GM18870 (cell line): ENCODE results near the gene QSOX2.
"Not testable (repeated sequence)": the region's sequence is repeated elsewhere in the genome, so short reads cannot be mapped to it uniquely, and the experiment has no call there.

ENCODE experiments used
- ATAC-seq: cut with Tn5 transposase; IDR thresholded peaks from one replicate; pipeline ENCODE4 v1.9.1; 2021; ENCODE audit warnings: moderate library complexity; ENCODE audit not compliant: unreplicated experiment

Gene QSOX2

DNA sequence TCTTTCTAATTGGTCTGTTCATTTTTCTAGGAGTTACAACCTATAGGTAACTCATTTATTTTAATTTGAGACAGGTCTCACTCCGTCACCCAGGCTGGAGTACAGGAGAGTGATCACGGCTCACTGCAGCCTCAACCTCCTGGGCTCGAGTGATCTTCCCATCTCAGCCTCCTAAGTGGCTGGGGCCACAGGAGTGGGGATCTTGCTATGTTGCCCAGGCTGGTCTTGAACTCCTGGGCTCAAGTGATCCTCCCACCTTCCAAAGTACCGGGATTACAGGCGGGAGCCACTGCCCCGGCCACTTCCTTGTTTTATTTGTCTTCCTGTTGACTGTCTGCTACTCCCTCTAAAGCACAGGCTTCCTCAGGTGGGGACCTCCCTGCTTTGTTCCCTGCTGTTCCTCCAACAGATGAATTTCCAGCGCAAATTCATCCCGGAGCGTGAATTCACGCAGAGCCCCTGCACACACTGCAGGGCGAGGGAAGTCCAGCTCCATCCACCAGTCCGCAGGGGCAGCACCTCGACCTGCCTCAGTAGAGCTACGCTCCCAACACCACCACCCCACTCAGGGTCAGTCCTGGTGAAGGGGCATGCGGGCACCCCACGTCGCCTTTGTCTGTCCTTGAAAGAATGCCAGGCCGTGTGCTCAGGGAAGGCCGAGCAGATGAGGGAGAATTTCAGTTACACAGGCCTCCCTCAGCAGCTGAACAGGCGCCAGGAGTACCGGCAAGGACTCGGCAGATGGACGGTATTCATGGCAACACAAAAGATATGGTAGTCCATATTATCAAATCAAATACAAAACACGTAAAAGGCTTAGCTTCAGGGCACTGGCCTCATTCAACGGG is 6.3 kb downstream of the QSOX2 start:
- no peak for ATAC-seq

DNA sequence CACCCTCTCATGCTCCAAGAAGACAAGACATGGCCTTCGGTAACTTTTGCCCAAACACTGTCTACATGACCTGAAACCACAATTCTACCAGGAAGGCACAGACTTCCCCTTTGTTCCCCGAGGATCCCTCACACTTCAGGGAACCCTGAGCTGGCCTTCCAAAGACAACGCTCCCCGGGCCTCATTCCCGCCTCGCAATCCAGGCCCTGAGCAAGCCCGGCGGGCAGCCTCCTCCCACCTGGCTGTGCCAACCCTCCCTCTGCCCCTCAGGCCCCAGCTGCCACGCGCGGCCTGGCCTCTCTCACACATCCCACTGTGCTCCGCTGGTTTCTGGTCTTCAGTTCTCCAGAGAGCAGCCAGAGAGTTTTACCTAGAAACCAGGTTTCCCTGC is 7.3 kb downstream of the QSOX2 start:
- no peak for ATAC-seq

DNA sequence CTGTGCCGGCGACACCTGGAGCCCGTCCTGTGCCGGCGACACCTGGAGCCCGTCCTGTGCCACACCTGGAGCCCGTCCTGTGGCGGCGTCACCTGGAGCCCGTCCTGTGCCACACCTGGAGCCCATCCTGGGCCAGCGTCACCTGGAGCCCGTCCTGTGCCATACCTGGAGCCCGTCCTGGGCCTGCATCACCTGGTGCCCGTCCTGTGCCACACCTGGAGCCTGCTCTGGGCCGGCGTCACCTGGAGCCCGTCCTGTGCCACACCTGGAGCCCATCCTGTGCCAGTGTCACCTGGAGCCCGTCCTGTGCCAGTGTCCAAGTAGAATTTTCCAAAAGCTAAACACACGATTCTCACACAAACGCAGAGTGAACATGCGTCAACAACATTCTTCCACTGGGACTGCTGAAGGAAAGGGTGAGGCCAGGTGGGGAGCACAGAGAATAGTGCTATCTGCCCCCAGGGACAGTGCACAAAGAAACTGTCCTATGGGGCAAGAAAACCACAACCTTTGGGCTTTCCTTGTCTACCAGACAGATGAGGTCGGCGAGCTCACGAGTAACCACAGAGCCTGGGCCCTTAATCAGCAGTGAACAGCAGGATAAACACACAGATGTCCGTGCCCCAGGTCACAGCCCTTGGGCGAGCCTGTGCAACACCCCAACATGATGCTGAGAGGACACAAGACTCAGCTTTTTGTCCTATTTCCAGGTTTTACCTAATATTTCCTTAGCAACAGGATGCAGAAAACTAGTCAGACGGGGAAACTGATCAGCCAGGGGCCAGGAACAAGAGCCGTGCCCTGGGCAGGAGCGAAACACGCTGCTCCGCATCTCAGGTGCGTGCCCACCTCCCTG is 7.9 kb downstream of the QSOX2 start:
- ATAC-seq: no peak

DNA sequence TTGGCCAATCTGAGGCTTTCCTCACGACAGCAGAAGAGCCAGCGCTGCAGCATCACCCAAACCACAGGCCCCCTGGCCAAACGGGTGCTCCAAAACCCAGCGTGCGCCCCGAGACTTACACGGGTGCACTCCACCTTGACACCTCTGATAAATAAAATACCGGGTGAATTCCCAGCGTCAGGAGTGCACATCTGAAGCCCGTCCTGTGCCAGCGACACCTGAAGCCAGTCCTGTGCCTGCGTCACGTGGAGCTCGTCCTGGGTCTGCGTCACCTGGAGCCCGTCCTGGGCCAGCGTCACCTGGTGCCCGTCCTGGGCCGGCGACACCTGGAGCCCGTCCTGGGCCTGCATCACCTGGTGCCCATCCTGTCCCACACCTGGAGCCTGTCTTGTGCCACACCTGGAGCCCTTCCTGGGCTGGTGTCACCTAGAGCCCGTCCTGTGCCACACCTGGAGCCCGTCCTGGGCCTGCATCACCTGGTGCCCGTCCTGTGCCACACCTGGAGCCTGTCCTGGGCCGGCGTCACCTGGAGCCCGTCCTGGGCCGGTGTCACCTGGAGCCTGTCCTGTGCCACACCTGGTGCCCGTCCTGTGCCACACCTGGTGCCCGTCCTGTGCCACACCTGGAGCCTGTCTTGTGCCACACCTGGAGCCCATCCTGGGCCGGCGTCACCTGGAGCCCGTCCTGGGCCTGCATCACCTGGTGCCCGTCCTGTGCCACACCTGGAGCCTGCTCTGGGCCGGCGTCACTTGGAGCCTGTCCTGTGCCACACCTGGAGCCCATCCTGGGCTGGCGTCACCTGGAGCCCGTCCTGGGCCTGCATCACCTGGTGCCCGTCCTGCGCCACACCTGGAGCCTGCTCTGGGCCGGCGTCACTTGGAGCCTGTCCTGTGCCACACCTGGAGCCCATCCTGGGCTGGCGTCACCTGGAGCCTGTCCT is 8.9 kb downstream of the QSOX2 start:
- not testable (repeated sequence) for ATAC-seq

DNA sequence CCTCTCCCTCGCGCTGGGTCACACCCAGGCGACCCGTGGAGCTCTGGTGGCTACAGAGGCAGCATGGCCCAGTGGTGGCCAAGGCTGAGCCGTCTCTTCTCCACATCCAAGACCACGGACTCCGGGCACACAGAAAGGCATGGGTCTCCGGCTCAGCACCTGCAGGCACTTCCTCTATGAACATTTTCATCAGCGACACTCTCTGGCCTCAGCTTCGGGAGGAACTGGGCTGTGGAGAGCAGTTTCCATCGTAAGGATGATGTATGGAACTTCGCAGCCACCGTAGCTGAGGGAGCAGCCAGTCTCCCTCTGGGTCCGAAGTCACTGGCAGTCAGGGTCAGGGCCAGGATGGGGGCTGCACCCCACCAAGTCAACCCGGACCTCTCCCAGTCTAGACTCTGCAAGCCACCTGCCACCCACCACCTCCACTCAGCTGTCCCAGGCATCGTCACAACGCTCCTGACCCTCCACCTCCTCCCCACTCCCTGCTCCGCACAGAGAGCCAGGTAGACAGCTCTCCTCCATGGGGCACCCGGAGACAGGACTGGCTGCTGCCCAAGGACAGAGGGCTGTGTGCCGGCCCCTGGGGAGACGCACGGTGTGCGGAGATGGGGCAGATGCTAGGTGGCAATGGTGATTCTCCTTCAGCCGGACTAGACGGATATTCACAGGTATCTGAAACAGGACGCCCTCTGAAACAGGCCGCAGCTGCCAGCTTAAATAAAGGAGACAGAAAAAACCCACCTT is 9.7 kb downstream of the QSOX2 start:
- no peak for ATAC-seq

DNA sequence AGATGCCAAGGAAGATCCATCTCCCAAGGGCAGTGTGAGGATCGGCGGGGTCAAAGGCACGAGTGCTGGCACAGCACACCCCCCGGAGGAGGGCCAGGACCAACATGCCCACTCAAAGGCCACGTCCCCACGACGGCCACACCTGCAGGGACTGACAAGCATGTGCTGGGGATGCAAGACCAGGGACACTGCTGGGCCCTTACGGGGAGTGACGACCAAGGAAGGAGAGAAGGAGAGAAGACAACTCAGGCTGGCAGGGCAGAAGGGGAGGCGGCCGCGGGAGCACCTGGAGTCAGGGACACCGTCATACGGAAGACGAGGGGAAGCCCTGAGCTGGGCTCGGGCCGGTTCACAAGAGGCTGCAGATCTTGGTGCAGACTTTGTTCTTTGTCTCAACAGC is 10.4 kb downstream of the QSOX2 start:
- ATAC-seq: no peak

DNA sequence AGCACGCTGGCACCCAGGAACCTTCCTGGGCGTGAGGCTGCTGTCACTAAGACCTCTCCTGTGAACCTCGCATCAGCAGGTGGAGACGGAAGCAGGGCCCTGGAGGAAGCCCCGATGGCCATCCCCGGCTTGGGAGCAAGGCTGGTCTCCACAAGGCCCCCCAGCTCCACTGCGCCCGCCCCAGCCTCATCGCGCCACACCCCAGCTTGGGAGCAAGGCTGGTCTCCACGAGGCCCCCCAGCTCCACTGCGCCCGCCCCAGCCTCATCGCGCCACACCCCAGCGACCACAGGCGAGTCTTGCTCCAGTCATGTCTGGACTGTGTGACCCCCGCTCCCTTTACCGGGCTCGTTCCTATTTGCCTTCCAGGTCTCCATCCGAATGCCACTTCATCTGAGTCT is 11.0 kb downstream of the QSOX2 start:
- ATAC-seq: no peak

DNA sequence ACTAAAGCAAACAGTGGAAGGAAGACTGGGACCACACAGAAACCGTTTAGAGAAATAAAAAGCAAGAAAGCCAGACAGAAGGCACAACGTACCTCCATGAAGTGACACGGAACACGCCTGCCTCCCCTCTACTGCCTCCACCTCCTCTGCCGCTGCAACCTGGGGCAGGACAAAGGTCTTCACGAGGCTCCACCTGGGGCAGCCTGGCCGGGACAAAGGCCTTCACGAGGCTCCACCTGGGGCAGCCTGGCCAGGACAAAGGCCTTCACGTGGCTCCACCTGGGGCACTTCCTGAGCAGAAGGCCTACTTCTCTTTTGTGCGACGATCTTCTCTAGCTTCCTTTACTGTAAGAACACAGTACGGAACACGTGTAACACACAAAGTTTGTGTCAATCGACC is 11.7 kb downstream of the QSOX2 start:
- ATAC-seq: no peak

DNA sequence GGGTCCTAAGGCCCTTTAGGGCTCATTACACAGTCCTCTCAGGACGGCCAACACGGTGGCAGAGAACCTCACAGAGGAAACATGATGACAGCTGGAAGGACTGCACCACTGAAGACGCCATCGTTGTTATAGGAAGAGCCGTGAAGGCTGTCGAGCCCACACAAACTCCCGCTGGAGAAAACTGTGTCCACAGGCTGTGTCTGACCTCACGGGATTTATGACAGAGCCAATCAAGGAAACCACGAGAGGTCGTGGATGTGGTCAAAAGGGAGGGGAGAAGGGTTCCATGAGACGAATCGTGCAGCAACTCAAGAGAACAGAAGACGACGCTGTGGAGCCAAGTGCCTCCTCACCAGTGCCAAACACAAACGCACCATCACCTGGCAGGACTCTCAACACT is 12.2 kb downstream of the QSOX2 start:
- no peak for ATAC-seq

DNA sequence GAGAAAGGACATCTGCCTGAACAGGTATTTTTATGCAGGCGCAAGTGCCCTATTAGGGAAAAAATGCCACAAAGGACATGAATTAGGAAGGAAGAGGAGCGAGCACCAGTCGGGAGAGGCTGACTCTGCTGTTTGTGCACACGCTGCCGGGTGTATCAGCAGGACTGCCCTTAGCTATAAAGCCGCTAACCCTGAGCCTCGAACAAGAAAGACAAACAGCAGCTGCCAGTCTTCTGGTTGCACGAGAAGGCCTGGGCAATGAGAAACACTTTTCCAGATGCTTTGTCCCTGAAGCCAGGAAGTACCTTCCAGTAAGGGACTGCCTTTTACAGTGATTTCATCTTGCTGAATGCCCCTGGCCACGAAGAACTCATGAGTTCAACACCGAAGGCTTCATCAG is 12.6 kb downstream of the QSOX2 start:
- ATAC-seq: no peak

DNA sequence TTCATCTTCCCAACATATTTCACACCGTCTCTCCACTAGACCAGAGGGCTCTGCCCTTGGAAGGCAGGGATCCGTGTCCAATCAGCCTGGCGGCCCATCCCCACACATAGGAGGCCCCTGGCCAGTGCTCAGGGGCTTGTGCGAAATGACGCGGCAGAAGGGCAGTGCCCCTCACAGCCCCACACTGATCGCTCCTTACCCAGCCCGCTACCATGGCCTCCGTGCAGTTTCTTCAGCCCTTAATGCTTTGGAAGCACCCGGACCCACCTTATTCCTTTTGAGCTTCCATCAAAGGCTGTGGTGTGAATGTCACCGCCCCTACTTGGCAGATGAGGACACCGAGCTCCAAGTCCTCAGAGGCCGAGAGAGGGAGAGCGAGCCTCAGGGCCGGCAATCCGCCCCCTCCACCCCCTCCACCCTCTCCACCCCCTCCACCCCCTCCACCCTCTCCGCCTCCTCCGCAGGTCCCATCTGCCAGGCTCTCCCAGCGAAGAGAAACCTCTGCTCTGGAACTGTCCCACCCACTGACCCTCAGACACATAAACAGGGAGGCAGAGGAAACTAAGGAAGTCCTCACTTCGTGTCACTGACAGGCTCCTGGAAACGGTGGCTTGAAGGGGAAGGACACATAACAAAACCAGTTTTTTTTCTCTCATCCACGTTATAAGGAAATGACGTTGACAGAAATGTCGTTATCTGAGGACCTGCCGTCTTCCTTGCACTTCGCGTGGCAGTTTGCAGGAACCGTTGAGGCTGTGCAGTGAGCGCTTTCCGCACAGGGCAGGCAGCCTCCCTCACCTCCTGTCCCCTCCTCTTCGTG is 13.9 kb downstream of the QSOX2 start:
- no peak for ATAC-seq

DNA sequence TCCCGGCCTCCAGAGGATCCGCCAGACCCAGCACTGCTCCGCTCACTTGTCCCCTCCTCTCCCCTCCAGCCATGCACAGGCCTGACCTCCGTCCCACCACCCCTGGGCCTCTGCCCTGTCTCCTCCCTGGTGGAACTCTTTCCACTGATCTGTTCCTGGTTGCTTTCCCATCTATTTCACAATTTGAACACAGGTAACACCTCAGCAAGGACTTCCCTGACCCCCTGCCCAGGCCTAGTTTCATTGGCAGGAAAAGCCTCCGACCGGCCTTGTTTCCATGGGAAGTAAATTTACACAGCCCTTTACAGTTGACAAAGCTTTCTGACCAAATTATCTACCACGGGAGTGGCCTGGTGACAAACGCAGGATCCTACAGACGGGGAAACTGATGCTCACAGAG is 14.8 kb downstream of the QSOX2 start:
- ATAC-seq: no peak

DNA sequence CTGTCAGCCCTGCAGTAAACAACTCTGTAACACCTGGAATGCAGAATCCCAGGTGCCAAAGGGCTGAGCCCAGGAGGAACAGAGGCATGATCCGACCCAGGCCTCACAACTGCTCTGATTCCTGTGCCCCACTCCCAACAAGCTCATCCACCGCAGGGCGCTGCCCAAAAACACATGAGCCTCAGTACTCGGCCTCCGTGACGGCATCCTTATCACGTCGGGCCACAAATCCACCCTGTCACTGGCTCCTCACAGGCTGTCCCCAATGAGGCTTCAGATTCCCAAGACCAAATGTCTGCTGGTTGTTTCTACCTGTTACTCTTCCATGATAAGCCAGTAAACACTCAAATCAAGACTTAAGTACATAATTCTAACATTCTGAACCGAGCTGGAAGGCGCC is 15.2 kb downstream of the QSOX2 start:
- ATAC-seq: no peak

DNA sequence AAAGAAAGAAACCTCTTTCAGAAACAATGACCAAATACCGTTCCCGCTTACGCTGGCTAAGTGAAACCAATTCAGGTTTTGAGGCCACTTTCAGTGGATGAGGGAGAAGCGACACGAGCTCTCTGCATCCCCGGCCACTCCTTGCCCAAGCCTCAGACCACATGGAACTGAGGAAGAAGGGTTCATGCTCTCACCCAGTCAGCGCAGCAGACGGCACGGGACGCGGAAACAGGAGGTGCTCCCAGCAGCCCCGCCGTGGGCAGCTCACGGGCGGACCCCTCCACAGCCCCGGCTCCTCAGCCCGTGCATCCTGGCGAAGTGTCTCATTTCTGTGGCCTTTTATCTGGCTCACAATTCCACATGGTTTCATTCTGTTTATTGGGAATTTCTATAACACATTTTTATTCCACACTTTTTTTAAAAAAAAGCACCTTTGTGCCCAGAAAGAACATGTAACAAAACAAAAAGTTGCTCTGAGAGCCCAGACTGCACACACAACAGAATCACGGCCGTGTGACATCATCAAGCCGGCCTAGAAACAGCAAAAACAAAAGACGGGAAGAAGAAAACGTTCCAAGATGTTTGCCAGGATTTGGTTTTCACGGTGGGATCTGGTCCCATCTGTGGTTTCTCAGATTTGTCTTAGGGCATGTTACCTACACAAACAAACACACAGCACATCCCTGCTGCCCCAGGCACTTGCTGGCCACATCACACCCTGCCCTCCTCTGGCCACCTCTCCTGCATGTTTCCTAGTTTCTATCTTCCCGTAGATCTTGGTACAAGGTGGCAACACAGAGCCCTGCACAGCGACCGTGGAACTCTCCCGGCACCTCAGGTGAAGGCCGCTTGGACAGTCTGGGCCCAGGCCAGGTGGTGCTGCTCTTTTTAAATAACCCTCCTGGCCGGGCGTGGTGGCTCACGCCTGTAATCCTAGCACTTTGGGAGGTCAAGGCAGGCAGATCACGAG is 16.2 kb downstream of the QSOX2 start:
- ATAC-seq: no peak

DNA sequence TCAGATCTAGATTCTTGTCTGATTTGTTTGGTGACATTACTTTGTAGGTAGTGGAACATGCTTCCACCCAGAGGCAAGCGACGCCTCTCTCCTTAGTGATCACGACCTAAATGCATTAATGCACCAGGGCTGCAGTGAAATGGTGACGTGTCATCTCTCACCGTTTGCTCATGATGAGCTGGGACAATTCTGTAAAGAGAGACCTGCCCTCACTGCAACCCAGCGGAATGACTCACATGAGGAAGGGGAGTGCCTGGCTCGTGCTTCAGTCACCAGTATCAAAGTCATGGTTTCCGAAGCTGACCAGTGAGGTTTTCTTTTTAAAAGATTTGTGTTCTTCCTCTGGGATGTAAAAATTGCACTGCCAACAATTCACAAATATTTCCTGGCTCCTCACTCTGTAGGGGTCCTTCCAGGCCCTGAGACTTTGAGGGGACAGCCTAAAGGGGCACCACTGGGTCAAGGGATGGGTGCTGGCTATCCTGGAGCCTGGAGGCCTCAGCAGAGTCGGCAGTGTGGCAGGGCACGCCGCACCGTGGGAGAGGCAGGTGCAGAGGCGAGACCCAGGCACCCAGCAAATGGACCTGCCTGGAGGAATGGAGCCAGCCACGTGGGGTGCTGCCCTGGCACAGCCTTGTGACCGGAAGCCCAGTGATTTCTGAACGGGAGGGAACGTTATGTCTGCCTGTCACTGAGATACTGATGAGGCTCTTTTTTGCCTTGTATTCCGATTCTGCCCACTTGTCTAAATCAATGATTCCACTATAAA is 17.3 kb downstream of the QSOX2 start:
- no peak for ATAC-seq

DNA sequence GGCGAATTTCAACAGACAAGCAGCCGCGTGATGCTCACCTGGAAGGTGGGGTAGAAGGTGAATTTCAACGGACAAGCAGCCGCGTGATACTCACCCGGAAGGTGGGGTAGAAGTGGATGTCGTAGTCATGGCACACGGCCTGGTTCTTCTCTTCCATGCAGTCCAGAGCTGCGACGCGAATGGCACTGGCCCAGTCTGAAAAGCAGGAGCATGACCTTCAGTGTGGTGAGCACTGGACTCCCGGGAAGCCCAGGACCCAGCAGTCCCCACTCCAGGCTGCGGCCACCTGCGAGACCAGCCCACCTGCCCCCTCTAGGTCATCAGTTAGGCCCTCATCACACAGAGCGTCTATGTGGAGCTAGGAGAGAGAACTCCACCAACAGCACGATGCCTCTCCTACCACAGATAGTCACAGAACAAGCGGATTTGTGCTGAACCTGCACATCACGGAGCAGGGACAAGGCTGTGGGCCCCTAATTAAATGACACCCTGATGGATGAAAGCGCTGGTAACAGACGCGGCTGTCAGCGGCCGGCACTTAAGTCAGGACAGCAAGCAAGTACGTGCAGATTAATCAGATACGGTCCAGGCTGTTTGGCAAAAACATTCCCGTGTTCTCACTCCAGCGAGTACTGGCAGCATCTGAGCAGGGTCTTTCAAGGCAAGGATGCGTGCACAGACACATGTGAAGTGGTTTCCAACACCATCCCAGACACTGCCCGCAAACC is 18.8 kb downstream of the QSOX2 start:
- ATAC-seq: no peak
